SK-N-SH treated with all-trans-retinoic acid at 6 μM for 48 hours (cell line): ENCODE results near the gene PTGIR.
A peak's percentile ranks its signal among the peaks of the same experiment; 100 is the strongest.

ENCODE experiments used
- ATAC-seq: fragments of 200-7000 bp; cut with Tn5 transposase; 3 replicates; pipeline ENCODE4 v1.9.1; 2020; ENCODE audit warnings: mild to moderate bottlenecking, moderate library complexity
- ARNTL ChIP-seq: fragments of 450-650 bp; formaldehyde crosslinking; IDR thresholded peaks from 2 replicates; pipeline ENCODE4 v1.5.0; 2020; ENCODE audit warnings: low read depth, mild to moderate bottlenecking, moderate library complexity, borderline replicate concordance
- BACH2 ChIP-seq: fragments of 250-450 bp; sonication (Bioruptor Pico); IDR thresholded peaks from 2 replicates; pipeline ENCODE4 v1.9.0; 2021; ENCODE audit warnings: mild to moderate bottlenecking, borderline replicate concordance
- CSDC2 ChIP-seq: fragments of 250-450 bp; sonication (Bioruptor Pico); IDR thresholded peaks from 2 replicates; pipeline ENCODE4 v1.5.0; 2020; ENCODE audit warnings: mild to moderate bottlenecking, moderate library complexity
- ESRRG ChIP-seq: fragments of 250-450 bp; sonication (Bioruptor Pico); IDR thresholded peaks from 2 replicates; pipeline ENCODE4 v1.6.1; 2021; ENCODE audit warnings: mild to moderate bottlenecking
- GLIS3 ChIP-seq: fragments of 250-450 bp; sonication (Bioruptor Pico); IDR thresholded peaks from 2 replicates; pipeline ENCODE4 v1.5.0; 2020; ENCODE audit warnings: mild to moderate bottlenecking, moderate library complexity
- ISL1 ChIP-seq: fragments of 250-450 bp; sonication (Bioruptor Pico); IDR thresholded peaks from 2 replicates; pipeline ENCODE4 v2.1.2; 2022; ENCODE audit warnings: mild to moderate bottlenecking, moderate library complexity
- OSR1 ChIP-seq: fragments of 250-450 bp; sonication (Bioruptor Pico); IDR thresholded peaks from 2 replicates; pipeline ENCODE4 v1.8.0; 2022; ENCODE audit warnings: moderate library complexity, mild to moderate bottlenecking, inconsistent platforms
- PPARA ChIP-seq: fragments of 250-450 bp; sonication (Bioruptor Pico); IDR thresholded peaks from 2 replicates; pipeline ENCODE4 v1.5.0; 2020; ENCODE audit warnings: mild to moderate bottlenecking, borderline replicate concordance
- RARB ChIP-seq: fragments of 250-450 bp; sonication (Bioruptor Pico); IDR thresholded peaks from 2 replicates; pipeline ENCODE4 v1.8.0; 2021; ENCODE audit warnings: mild to moderate bottlenecking, moderate library complexity
- SNAI2 ChIP-seq: fragments of 250-450 bp; sonication (Bioruptor Pico); IDR thresholded peaks from 2 replicates; pipeline ENCODE4 v1.5.0; 2020; ENCODE audit warnings: mild to moderate bottlenecking, moderate library complexity
- TCF4 ChIP-seq: fragments of 250-450 bp; sonication (Bioruptor Pico); IDR thresholded peaks from 2 replicates; pipeline ENCODE4 v1.8.0; 2021; ENCODE audit warnings: mild to moderate bottlenecking, moderate library complexity, borderline replicate concordance
- TOX ChIP-seq: fragments of 250-450 bp; sonication (Bioruptor Pico); IDR thresholded peaks from 2 replicates; pipeline ENCODE4 v1.8.0; 2021; ENCODE audit warnings: mild to moderate bottlenecking, moderate library complexity, borderline replicate concordance
- ZC3H10 ChIP-seq: fragments of 250-450 bp; sonication (Bioruptor Pico); IDR thresholded peaks from 2 replicates; pipeline ENCODE4 v1.5.1; 2021; ENCODE audit warnings: mild to moderate bottlenecking, moderate library complexity
- ZFP3 ChIP-seq: fragments of 250-450 bp; sonication (Bioruptor Pico); IDR thresholded peaks from 2 replicates; pipeline ENCODE4 v1.5.0; 2020; ENCODE audit warnings: mild to moderate bottlenecking, moderate library complexity
- ZFP30 ChIP-seq: fragments of 450-650 bp; formaldehyde crosslinking; IDR thresholded peaks from 2 replicates; pipeline ENCODE4 v1.5.0; 2022; ENCODE audit warnings: mild to moderate bottlenecking, moderate library complexity
- ZNF565 ChIP-seq: fragments of 450-650 bp; formaldehyde crosslinking; conservative IDR thresholded peaks from 2 replicates; pipeline ENCODE4 v1.5.0; 2020; ENCODE audit warnings: low read depth, mild to moderate bottlenecking, moderate library complexity
- ZNF8 ChIP-seq: fragments of 450-650 bp; formaldehyde crosslinking; IDR thresholded peaks from 2 replicates; pipeline ENCODE4 v1.5.0; 2020; ENCODE audit warnings: mild to moderate bottlenecking, moderate library complexity
- TF ChIP-seq, protein P1 (sequence below): fragments of 250-450 bp; sonication (Bioruptor Pico); IDR thresholded peaks from 2 replicates; pipeline ENCODE4 v1.8.0; 2021; ENCODE audit warnings: low read depth, mild to moderate bottlenecking, moderate library complexity, borderline replicate concordance
- TF ChIP-seq, protein P2 (sequence below): fragments of 250-450 bp; sonication (Bioruptor Pico); IDR thresholded peaks from 2 replicates; pipeline ENCODE4 v1.5.0; 2020; ENCODE audit warnings: mild to moderate bottlenecking, moderate library complexity
- TF ChIP-seq, protein P3 (sequence below): fragments of 250-450 bp; sonication (Bioruptor Pico); IDR thresholded peaks from 2 replicates; pipeline ENCODE4 v1.8.0; 2020; ENCODE audit warnings: mild to moderate bottlenecking, moderate library complexity, borderline replicate concordance

Gene PTGIR, protein sequence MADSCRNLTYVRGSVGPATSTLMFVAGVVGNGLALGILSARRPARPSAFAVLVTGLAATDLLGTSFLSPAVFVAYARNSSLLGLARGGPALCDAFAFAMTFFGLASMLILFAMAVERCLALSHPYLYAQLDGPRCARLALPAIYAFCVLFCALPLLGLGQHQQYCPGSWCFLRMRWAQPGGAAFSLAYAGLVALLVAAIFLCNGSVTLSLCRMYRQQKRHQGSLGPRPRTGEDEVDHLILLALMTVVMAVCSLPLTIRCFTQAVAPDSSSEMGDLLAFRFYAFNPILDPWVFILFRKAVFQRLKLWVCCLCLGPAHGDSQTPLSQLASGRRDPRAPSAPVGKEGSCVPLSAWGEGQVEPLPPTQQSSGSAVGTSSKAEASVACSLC

DNA sequence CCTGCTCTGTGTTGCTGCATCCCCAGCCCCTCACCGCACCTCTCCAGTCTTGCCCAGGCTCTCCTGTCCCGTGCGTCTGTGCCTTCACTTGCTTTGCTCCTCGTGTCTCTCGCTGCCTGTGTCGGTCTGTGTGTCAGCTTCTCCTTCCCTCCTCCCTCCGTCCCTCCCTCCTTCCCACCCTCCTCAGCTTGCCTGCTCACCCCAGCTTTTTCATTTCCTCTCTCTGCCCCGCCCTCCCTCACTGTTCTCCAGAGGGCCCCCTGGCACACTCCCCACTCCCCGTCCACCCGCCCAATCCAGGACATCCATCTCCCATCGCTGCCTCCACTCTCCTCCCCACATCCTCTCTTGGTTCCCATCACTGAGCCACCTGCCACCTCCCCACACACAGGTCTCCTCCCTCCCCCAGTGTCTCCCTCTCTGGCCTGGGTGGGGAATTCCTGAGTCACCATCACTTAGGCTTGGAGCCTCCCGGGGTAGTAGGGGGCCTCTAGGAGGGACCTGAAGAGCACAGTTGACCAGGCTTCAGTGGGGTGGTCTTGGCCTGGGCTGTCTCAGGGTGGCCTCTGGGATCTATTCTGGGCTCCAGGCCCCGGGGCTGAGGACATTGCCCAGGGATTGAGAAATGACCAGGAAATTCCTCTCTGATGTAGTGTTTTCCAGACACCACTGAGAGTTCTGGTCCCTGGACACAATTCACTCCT lies at the start of gene PTGIR:
TSS of gene PTGIR (minus strand) at position 132 of the 704 bp plus-strand sequence. CDS start 864 bp downstream, outside the sequence.
- no peak for TF ChIP-seq TOX (CRISPR knock-in tag)
- no peak for TF ChIP-seq ZNF8 (CRISPR knock-in tag)
- TF ChIP-seq, all 23 proteins: peak for 0

DNA sequence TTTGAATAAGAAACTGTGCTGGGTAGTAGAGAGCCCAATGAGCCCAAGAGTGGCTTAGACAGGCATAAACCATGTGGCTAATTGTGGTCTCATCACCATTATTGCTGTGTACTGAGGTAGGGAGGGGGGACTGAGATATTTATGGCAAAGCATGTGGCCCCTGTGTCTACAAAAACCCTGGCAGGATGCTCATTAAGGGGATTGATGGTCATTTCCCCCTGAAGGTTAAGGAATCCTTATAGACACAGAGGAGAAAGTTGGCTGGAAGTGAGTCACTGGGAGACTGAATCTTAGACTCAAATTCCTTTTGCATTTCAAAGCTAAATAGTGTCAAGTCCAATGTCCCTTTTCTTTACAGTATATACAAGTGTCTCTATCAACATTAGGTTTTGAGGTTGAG lies 45.9 kb upstream of the PTGIR start:
- TF ChIP-seq TCF4 (CRISPR knock-in tag) (no peak), ZFP3 (CRISPR knock-in tag) (no peak), ESRRG (no peak), TOX (CRISPR knock-in tag) (no peak), SNAI2 (CRISPR knock-in tag) (no peak), OSR1 (no peak), ARNTL (CRISPR knock-in tag) (no peak), ZC3H10 (CRISPR knock-in tag) (no peak), ISL1 (no peak)

More for the DNA sequence above, at the start of gene PTGIR:
- peak; percentile 69 for ATAC-seq

DNA sequence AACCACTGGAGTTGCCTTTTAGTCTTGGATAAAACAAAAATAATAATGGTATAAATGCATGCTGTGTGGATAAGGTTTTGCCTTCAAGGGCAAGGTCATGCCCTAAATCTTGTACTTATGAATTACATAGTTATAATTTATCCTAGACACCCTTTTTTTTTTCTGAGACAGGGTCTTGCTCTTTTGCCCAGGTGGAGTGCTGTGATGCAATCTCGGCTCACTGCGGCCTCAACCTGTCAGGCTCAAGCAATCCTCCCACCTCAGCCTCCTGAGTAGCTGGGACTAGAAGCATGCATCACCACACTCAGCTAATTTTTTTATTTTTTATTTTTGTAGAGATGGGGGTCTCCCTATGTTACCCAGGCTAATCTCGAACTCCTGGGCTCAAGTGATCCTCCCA lies 43.8 kb upstream of the PTGIR start:
- TF ChIP-seq BACH2 (CRISPR knock-in tag) (no peak), ZFP3 (CRISPR knock-in tag) (no peak), RARB (CRISPR knock-in tag) (no peak)
- no peak for ATAC-seq

More for the DNA sequence above, 45.9 kb upstream of the PTGIR start:
- ATAC-seq = peak; percentile 58

DNA sequence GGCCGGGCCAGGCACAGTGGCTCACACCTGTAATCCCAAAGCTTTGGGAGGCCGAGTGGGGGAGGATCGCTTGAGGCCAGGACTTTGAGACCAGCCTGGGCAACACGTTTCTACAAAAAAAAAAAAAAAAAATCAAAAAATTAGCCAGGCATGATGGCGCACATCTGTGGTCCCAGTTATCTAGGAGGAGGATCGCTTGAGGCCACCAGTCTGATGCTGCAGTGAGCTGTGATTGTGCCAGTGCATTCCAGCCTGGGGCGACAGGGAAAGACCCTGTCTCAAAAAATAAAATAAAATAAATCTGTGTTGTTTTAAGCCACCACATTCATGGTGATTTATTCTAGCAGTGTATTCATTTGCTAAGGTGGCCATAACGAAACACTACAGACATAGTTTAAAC lies 40.2 kb upstream of the PTGIR start:
- no peak for ATAC-seq
- TF ChIP-seq ARNTL (CRISPR knock-in tag) (no peak), ZFP30 (CRISPR knock-in tag) (no peak), CSDC2 (no peak)
- TF ChIP-seq, protein P1, sequence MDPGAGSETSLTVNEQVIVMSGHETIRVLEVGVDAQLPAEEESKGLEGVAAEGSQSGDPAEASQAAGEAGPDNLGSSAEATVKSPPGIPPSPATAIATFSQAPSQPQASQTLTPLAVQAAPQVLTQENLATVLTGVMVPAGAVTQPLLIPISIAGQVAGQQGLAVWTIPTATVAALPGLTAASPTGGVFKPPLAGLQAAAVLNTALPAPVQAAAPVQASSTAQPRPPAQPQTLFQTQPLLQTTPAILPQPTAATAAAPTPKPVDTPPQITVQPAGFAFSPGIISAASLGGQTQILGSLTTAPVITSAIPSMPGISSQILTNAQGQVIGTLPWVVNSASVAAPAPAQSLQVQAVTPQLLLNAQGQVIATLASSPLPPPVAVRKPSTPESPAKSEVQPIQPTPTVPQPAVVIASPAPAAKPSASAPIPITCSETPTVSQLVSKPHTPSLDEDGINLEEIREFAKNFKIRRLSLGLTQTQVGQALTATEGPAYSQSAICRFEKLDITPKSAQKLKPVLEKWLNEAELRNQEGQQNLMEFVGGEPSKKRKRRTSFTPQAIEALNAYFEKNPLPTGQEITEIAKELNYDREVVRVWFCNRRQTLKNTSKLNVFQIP = no peak

DNA sequence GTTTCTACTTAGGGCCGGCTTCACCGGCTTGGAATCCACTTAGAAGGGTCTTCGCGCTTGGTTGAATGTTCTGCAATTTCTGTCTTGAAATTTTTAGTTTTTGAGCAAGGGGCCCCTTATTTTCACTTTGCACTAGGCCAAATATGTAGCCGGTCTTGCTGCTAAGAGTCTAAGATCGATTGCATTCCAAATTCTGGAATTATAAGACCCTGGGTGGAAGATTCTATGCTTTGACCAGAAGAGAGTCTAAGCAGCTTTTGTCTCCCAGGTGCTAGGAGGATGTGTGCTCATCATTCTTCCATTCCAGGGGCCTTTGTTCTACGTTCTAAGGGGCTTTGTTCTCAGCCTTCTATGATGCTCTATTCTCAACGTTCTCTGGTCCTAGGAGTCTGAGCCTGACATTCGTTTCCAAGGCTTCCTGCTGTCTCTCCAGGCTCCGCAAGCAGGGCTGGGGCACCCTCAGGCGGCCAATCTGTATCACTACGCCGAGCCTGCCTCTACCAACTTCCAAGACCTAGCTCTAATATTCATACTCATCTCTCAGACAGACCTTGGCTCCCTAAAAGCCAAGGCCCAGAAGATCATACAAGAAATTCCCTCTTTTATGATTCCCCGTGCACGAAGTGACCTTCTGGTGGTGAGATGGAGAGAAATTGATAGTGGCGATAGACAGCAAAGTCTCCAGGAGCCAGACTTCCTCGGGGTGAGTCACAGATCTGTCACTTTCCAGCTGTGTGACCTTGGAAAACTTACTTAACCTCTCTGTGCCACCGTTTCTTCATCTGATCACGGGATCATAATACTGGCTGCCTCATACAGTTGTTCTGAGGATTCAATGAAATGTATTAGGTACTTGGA lies 37.1 kb upstream of the PTGIR start:
- TF ChIP-seq ZNF8 (CRISPR knock-in tag) (no peak), CSDC2 (no peak), OSR1 (no peak), ISL1 (no peak), ZNF565 (CRISPR knock-in tag) (no peak), PPARA (CRISPR knock-in tag) (no peak), GLIS3 (no peak), RARB (CRISPR knock-in tag) (no peak)
- TF ChIP-seq, protein P2, sequence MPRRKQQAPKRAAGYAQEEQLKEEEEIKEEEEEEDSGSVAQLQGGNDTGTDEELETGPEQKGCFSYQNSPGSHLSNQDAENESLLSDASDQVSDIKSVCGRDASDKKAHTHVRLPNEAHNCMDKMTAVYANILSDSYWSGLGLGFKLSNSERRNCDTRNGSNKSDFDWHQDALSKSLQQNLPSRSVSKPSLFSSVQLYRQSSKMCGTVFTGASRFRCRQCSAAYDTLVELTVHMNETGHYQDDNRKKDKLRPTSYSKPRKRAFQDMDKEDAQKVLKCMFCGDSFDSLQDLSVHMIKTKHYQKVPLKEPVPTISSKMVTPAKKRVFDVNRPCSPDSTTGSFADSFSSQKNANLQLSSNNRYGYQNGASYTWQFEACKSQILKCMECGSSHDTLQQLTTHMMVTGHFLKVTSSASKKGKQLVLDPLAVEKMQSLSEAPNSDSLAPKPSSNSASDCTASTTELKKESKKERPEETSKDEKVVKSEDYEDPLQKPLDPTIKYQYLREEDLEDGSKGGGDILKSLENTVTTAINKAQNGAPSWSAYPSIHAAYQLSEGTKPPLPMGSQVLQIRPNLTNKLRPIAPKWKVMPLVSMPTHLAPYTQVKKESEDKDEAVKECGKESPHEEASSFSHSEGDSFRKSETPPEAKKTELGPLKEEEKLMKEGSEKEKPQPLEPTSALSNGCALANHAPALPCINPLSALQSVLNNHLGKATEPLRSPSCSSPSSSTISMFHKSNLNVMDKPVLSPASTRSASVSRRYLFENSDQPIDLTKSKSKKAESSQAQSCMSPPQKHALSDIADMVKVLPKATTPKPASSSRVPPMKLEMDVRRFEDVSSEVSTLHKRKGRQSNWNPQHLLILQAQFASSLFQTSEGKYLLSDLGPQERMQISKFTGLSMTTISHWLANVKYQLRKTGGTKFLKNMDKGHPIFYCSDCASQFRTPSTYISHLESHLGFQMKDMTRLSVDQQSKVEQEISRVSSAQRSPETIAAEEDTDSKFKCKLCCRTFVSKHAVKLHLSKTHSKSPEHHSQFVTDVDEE (CRISPR knock-in tag) = no peak
- TF ChIP-seq, protein P3, sequence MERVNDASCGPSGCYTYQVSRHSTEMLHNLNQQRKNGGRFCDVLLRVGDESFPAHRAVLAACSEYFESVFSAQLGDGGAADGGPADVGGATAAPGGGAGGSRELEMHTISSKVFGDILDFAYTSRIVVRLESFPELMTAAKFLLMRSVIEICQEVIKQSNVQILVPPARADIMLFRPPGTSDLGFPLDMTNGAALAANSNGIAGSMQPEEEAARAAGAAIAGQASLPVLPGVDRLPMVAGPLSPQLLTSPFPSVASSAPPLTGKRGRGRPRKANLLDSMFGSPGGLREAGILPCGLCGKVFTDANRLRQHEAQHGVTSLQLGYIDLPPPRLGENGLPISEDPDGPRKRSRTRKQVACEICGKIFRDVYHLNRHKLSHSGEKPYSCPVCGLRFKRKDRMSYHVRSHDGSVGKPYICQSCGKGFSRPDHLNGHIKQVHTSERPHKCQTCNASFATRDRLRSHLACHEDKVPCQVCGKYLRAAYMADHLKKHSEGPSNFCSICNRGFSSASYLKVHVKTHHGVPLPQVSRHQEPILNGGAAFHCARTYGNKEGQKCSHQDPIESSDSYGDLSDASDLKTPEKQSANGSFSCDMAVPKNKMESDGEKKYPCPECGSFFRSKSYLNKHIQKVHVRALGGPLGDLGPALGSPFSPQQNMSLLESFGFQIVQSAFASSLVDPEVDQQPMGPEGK (CRISPR knock-in tag) = no peak
- TF ChIP-seq, all 23 proteins: peak for 0
- peak; percentile 81 for ATAC-seq
